SK-N-SH treated with all-trans-retinoic acid at 6 μM for 48 hours (cell line): ENCODE measurements around the gene THOP1.

Source experiments
- ATAC-seq: fragments of 200-7000 bp; cut with Tn5 transposase; 3 replicates; pipeline ENCODE4 v1.9.1; 2020; ENCODE audit warnings: mild to moderate bottlenecking, moderate library complexity
- CREB5 ChIP-seq: fragments of 250-450 bp; sonication (Bioruptor Pico); IDR thresholded peaks from 2 replicates; pipeline ENCODE4 v1.5.1; 2020; ENCODE audit warnings: low read depth, mild to moderate bottlenecking, moderate library complexity
- CSDC2 ChIP-seq: fragments of 250-450 bp; sonication (Bioruptor Pico); IDR thresholded peaks from 2 replicates; pipeline ENCODE4 v1.5.0; 2020; ENCODE audit warnings: mild to moderate bottlenecking, moderate library complexity
- GLIS3 ChIP-seq: fragments of 250-450 bp; sonication (Bioruptor Pico); IDR thresholded peaks from 2 replicates; pipeline ENCODE4 v1.5.0; 2020; ENCODE audit warnings: mild to moderate bottlenecking, moderate library complexity
- OSR1 ChIP-seq: fragments of 250-450 bp; sonication (Bioruptor Pico); IDR thresholded peaks from 2 replicates; pipeline ENCODE4 v1.8.0; 2022; ENCODE audit warnings: moderate library complexity, mild to moderate bottlenecking, inconsistent platforms
- PATZ1 ChIP-seq: fragments of 250-450 bp; sonication (Bioruptor Pico); IDR thresholded peaks from 2 replicates; pipeline ENCODE4 v1.8.0; 2020; ENCODE audit warnings: mild to moderate bottlenecking, moderate library complexity, borderline replicate concordance
- POU6F1 ChIP-seq: fragments of 250-450 bp; sonication (Bioruptor Pico); IDR thresholded peaks from 2 replicates; pipeline ENCODE4 v1.8.0; 2021; ENCODE audit warnings: low read depth, mild to moderate bottlenecking, moderate library complexity, borderline replicate concordance
- PPARA ChIP-seq: fragments of 250-450 bp; sonication (Bioruptor Pico); IDR thresholded peaks from 2 replicates; pipeline ENCODE4 v1.5.0; 2020; ENCODE audit warnings: mild to moderate bottlenecking, borderline replicate concordance
- RARB ChIP-seq: fragments of 250-450 bp; sonication (Bioruptor Pico); IDR thresholded peaks from 2 replicates; pipeline ENCODE4 v1.8.0; 2021; ENCODE audit warnings: mild to moderate bottlenecking, moderate library complexity
- TCF4 ChIP-seq: fragments of 250-450 bp; sonication (Bioruptor Pico); IDR thresholded peaks from 2 replicates; pipeline ENCODE4 v1.8.0; 2021; ENCODE audit warnings: mild to moderate bottlenecking, moderate library complexity, borderline replicate concordance
- TOX ChIP-seq: fragments of 250-450 bp; sonication (Bioruptor Pico); IDR thresholded peaks from 2 replicates; pipeline ENCODE4 v1.8.0; 2021; ENCODE audit warnings: mild to moderate bottlenecking, moderate library complexity, borderline replicate concordance
- TSHZ2 ChIP-seq: fragments of 250-450 bp; sonication (Bioruptor Pico); IDR thresholded peaks from 2 replicates; pipeline ENCODE4 v1.5.0; 2020; ENCODE audit warnings: mild to moderate bottlenecking, moderate library complexity
- ZFP3 ChIP-seq: fragments of 250-450 bp; sonication (Bioruptor Pico); IDR thresholded peaks from 2 replicates; pipeline ENCODE4 v1.5.0; 2020; ENCODE audit warnings: mild to moderate bottlenecking, moderate library complexity
- ZFP30 ChIP-seq: fragments of 450-650 bp; formaldehyde crosslinking; IDR thresholded peaks from 2 replicates; pipeline ENCODE4 v1.5.0; 2022; ENCODE audit warnings: mild to moderate bottlenecking, moderate library complexity
- ZNF565 ChIP-seq: fragments of 450-650 bp; formaldehyde crosslinking; conservative IDR thresholded peaks from 2 replicates; pipeline ENCODE4 v1.5.0; 2020; ENCODE audit warnings: low read depth, mild to moderate bottlenecking, moderate library complexity
- ZNF70 ChIP-seq: fragments of 450-650 bp; formaldehyde crosslinking; IDR thresholded peaks from 2 replicates; pipeline ENCODE4 v1.5.0; 2020; ENCODE audit warnings: mild to moderate bottlenecking, moderate library complexity
- ZNF8 ChIP-seq: fragments of 450-650 bp; formaldehyde crosslinking; IDR thresholded peaks from 2 replicates; pipeline ENCODE4 v1.5.0; 2020; ENCODE audit warnings: mild to moderate bottlenecking, moderate library complexity

The THOP1 gene

GRCh38 chr19:2759362-2759761, 25.9 kb upstream of the THOP1 start:
- no peak for ATAC-seq

GRCh38 chr19:2759965-2760364, 25.3 kb upstream of the THOP1 start:
- no peak for TF ChIP-seq ZNF565 (CRISPR knock-in tag)
- no peak for TF ChIP-seq OSR1 (CRISPR knock-in tag)
- TF ChIP-seq PPARA (CRISPR knock-in tag), result no peak
- no peak for TF ChIP-seq TOX (CRISPR knock-in tag)
- TF ChIP-seq ZFP30 (CRISPR knock-in tag), result no peak
- no peak for TF ChIP-seq GLIS3
- TF ChIP-seq POU6F1 (CRISPR knock-in tag), result no peak
- TF ChIP-seq ZNF8, result no peak
- TF ChIP-seq TSHZ2, result no peak
- TF ChIP-seq PATZ1 (CRISPR knock-in tag), result no peak
- ATAC-seq, result no peak

More at GRCh38 chr19:2759362-2759761, 25.9 kb upstream of the THOP1 start:
- TF ChIP-seq ZFP30 (CRISPR knock-in tag) (no peak), GLIS3 (no peak), PPARA (CRISPR knock-in tag) (no peak), ZNF70 (CRISPR knock-in tag) (no peak), TOX (CRISPR knock-in tag) (no peak), TSHZ2 (no peak), CREB5 (no peak), ZNF565 (CRISPR knock-in tag) (no peak), PATZ1 (CRISPR knock-in tag) (no peak), POU6F1 (CRISPR knock-in tag) (no peak)

- no peak for ATAC-seq
- TF ChIP-seq RARB (CRISPR knock-in tag) (no peak), PATZ1 (CRISPR knock-in tag) (no peak), TSHZ2 (no peak), CSDC2 (CRISPR knock-in tag) (no peak), ZNF70 (CRISPR knock-in tag) (no peak), ZFP3 (CRISPR knock-in tag) (no peak), OSR1 (CRISPR knock-in tag) (no peak), TCF4 (CRISPR knock-in tag) (no peak)
Observed at GRCh38 chr19:2761309-2761677, 24.0 kb upstream of the THOP1 start.
